ENCODE data around the gene MMP7.

DNA sequence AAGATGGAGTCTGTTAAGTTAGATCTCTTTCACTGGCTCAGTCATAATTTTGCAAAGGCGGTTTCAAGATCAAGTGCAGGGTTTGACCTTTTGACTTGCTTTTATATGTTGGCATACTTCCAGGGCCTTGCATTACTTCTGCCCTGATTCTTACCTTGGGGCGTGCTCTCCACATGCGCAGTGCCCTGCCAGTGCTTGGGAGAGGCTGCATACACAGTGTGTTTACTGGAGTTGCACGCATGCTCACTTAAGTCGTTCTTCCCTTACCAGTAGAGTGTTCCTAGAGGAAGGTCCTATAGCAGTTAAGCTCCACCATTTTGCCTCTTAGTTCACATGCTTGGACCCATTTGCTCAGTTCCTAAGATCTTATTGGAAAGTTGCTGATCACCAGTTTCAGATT is 57.0 kb downstream of the MMP7 start:
- TF ChIP-seq CTCF (IDR thresholded peaks at IDR 0.05) = no peak
- TF ChIP-seq POLR2A (IDR thresholded peaks at IDR 0.05) = no peak
